Epithelial cell of proximal tubule (primary cell): ENCODE data around the gene DPH2. TPM values are rescaled to one million over a fixed set of nuclear protein-coding genes. Genes with fewer than 3 reads are reported as not detected.

Experiments
- DNase-seq: peaks from one replicate; pipeline ENCODE4 v3.0.0-alpha.2; 2011; ENCODE audit warnings: low read depth
- H3K4me3 ChIP-seq: 2 replicates; pipeline ENCODE4 v1.5.1; 2011; ENCODE audit warnings: low read depth, mild to moderate bottlenecking, low read length
- total RNA-seq: library from RNA; depleted of rRNA; stranded (reverse); fragments of >200 nt; gene quantifications from 2 replicates; pipeline ENCODE4 v1.2.3, GENCODE V29; 2015
- TF ChIP-seq, protein P1 (sequence below): conservative IDR thresholded peaks from 2 replicates; pipeline ENCODE4 v1.5.1; 2012; ENCODE audit warnings: low read depth, mild to moderate bottlenecking, low read length

The DPH2 gene
- total RNA-seq, 1 donor from 2014 or later: 29.5 TPM

DNA sequence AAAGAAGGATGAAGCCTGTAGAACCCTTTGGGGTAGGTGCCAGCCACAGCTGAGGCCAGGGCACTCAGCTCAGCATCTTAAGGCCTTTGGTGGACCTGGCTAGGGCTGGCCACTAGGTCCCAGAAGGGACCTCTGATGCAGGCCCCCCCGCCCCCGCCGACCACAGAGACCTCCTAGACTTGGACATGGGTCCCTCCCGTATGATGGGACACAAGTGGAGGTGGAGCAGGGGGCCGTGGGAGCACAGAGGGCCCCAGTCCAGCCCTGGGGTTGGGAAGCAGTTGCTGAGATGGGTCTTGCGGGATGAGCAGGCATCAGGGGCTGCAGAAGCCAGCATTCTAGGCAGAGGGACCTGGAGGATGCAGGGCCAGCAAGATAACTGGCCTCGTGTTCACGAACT is 12.4 kb downstream of the DPH2 start:
- H3K4me3 ChIP-seq: no peak overlapping the region
- no peak for DNase-seq
- TF ChIP-seq, protein P1, sequence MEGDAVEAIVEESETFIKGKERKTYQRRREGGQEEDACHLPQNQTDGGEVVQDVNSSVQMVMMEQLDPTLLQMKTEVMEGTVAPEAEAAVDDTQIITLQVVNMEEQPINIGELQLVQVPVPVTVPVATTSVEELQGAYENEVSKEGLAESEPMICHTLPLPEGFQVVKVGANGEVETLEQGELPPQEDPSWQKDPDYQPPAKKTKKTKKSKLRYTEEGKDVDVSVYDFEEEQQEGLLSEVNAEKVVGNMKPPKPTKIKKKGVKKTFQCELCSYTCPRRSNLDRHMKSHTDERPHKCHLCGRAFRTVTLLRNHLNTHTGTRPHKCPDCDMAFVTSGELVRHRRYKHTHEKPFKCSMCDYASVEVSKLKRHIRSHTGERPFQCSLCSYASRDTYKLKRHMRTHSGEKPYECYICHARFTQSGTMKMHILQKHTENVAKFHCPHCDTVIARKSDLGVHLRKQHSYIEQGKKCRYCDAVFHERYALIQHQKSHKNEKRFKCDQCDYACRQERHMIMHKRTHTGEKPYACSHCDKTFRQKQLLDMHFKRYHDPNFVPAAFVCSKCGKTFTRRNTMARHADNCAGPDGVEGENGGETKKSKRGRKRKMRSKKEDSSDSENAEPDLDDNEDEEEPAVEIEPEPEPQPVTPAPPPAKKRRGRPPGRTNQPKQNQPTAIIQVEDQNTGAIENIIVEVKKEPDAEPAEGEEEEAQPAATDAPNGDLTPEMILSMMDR: no peak

DNA sequence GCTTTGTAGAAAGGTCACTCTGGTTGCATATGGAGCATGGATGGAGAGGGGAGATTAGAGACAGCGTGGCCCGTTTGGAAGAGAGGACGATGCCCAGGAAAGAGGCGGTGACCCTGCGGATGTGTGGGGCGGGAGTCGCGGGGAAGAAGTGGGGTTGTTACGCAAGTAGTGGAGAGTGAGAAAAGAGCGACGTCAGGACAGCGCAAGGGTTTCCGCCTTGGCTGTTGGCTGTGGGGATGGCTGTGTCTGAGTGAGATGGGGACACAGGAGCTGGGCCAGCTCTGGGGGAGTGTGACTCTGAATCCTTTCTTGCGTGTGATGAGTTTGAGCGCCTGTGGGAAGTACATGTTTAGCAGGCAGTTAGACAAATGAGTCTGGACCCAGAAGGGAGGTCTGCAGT is 13.0 kb downstream of the DPH2 start:
- DNase-seq: no peak
- H3K4me3 ChIP-seq: no peak overlapping the region
- TF ChIP-seq, protein P1: no peak

GRCh38 chr1:43983253-43983899 is 13.6 kb downstream of the DPH2 start:
- TF ChIP-seq, protein P1: no peak
- no peak overlapping the region for H3K4me3 ChIP-seq
- DNase-seq: no peak

DNA sequence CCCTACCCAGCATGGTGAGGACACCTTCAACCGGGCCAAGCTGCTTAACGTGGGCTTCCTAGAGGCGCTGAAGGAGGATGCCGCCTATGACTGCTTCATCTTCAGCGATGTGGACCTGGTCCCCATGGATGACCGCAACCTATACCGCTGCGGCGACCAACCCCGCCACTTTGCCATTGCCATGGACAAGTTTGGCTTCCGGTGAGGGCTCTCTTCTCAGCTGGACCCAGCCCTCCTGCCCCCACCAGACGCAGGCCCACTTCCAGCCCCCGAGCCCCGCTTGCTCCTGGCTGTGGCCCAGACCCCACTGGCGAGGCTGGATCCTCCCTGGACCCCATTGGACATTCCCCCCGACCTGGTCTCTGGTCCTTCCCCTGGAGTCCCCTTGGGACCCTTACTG is 15.0 kb downstream of the DPH2 start:
- TF ChIP-seq, protein P1: no peak
- no peak overlapping the region for H3K4me3 ChIP-seq
- DNase-seq: no peak

DNA sequence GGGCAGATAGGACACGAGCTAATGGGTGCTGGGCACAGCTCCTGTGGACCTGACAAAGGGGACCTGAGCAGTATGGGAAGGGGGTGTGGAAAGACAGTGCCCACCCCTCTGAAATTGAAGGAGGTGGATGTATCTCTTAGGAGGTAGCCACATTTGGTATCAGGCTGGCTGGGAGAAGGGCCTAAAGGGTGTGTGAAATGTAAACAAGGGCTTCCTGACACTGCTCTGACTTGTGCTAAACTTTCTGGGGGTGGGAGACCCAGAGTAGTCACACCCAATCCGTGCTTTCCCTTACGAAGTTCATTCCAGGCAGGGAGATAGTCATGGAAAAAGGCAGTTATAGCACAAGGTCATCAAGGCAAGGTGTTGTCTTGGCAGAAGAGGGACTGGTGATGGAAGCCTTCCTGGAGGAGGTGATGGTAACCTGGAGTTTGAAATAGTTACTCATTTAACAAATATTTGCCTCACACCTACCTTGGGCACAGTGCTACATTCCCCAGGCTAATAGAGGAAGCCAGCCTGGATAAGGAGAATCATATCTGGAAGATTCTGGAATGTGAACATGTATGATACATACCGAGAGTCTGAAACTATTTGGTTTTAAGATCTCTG is 16.3 kb downstream of the DPH2 start:
- no peak overlapping the region for H3K4me3 ChIP-seq
- DNase-seq: no peak
- TF ChIP-seq, protein P1: no peak

- H3K4me3 ChIP-seq: no peak overlapping the region
- TF ChIP-seq, protein P1: no peak
- no peak for DNase-seq
Measured at GRCh38 chr1:43986712-43987111, 16.9 kb downstream of the DPH2 start.
